ENCODE data around the gene MYL5.

The MYL5 gene

DNA sequence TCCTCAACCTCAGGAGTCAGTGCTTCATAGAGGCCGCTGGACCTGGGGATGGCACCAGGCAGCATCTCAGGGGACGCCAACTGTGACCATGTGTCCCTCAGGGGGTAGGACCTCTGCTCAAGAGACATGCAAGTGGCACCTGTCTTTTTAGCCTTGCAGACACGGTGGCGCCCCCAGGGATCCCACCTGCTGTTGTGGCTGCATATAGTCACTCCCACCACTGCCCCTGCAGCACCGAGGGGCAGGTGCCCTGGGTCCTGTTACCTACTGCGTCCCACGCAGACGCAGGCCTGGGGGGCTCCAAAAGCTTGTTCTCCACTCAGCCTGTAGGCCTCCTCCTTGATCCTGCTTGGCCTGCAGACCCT is 2.5 kb downstream of the MYL5 start:
- H2AFZ ChIP-seq (ENCODE audit: low read depth, low read length, severe bottlenecking) = no peak overlapping the region
- peak overlapping the region; percentile 89 for H3K9ac ChIP-seq (ENCODE audit: low read length)
- peaks cover 14% of the 10 kb centered on the region for H3K79me2 ChIP-seq (ENCODE audit: insufficient read depth, low read length)
- H3K4me3 ChIP-seq (ENCODE audit: insufficient read depth, low read length, poor library complexity, severe bottlenecking) = peak overlapping the region; percentile 17
- H3K27ac ChIP-seq (ENCODE audit: low read depth, low read length) = peak overlapping the region; percentile 98
- no peaks in the 10 kb centered on the region for H3K27me3 ChIP-seq (ENCODE audit: low read length)
- no peaks in the 10 kb centered on the region for H4K20me1 ChIP-seq (ENCODE audit: low read depth, low read length)
- TF ChIP-seq, protein P1, sequence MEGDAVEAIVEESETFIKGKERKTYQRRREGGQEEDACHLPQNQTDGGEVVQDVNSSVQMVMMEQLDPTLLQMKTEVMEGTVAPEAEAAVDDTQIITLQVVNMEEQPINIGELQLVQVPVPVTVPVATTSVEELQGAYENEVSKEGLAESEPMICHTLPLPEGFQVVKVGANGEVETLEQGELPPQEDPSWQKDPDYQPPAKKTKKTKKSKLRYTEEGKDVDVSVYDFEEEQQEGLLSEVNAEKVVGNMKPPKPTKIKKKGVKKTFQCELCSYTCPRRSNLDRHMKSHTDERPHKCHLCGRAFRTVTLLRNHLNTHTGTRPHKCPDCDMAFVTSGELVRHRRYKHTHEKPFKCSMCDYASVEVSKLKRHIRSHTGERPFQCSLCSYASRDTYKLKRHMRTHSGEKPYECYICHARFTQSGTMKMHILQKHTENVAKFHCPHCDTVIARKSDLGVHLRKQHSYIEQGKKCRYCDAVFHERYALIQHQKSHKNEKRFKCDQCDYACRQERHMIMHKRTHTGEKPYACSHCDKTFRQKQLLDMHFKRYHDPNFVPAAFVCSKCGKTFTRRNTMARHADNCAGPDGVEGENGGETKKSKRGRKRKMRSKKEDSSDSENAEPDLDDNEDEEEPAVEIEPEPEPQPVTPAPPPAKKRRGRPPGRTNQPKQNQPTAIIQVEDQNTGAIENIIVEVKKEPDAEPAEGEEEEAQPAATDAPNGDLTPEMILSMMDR (IDR thresholded peaks at IDR 0.05; ENCODE audit: insufficient read depth, low read length, poor library complexity, severe bottlenecking) = no peak
- TF ChIP-seq EZH2phosphoT487 (conservative IDR thresholded peaks at IDR 0.05; ENCODE audit: low read length) = no peak
- peak overlapping the region; percentile 69 for H3K4me2 ChIP-seq (ENCODE audit: low read depth, low read length, poor library complexity, severe bottlenecking)
- H3K9me3 ChIP-seq (ENCODE audit: insufficient read depth, low read length) = no peaks in the 10 kb centered on the region
- no peaks in the 10 kb centered on the region for H3K9me2 ChIP-seq (replicated peaks; ENCODE audit: insufficient read depth, low read length)
- H3K36me3 ChIP-seq (ENCODE audit: low read length) = no peaks in the 10 kb centered on the region
- peaks cover 32% of the 10 kb centered on the region for H3F3A ChIP-seq (ENCODE audit: insufficient read depth)

DNA sequence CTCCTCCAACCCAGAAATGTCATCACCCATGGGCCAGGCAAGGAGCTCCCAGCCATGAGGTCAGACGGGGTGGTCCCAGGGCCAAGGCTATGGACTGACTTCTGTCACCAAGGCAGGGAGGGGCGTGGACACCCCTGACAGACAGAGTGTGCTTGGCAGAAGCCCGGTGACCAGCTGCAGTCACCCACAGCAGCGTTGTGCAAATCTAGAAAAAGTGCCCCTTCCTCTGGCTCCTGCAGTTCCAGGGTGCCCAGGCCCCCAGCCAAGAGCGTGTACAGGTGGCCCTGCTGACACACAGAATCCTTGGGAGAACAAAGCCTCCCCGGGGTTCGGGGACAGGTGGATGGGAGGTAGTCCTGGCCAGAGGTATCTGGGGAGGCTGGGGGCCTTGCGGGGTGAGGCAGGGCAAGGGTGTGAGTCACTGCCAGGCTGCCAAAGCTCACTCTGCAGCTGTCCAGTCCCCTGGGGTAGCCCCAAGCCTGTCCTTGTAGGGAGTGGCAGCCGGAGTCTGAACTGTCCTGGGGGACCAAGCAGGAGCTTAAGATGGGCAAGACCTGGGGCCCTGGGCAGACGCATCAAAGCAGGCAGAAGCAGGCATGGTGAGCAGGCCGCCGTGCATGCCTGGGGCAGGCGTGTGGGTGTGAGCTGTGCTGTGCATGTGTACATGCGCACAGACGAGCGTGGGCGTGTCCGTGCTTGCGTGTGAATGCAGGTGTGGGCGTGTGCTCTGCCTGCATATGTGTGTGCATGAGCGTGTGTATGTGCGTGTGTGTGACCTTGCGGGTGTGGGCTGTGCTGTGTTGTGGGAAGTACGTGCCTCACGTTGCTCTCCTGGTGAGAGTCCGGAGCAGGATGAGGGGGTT is 3.3 kb downstream of the MYL5 start:
- no peaks in the 10 kb centered on the region for H3K9me2 ChIP-seq (replicated peaks; ENCODE audit: insufficient read depth, low read length)
- H3K27me3 ChIP-seq (ENCODE audit: low read length) = no peaks in the 10 kb centered on the region
- H3K9ac ChIP-seq (ENCODE audit: low read length) = peak overlapping the region; percentile 89
- TF ChIP-seq EZH2phosphoT487 (conservative IDR thresholded peaks at IDR 0.05; ENCODE audit: low read length) = no peak
- TF ChIP-seq, protein P1 (IDR thresholded peaks at IDR 0.05; ENCODE audit: insufficient read depth, low read length, poor library complexity, severe bottlenecking) = no peak
- no peak overlapping the region for H2AFZ ChIP-seq (ENCODE audit: low read depth, low read length, severe bottlenecking)
- H3K9me3 ChIP-seq (ENCODE audit: insufficient read depth, low read length) = no peaks in the 10 kb centered on the region
- H3K36me3 ChIP-seq (ENCODE audit: low read length) = no peaks in the 10 kb centered on the region
- H3K27ac ChIP-seq (ENCODE audit: low read depth, low read length) = peak overlapping the region; percentile 98
- H4K20me1 ChIP-seq (ENCODE audit: low read depth, low read length) = no peaks in the 10 kb centered on the region
- peak overlapping the region; percentile 19 for H3K4me3 ChIP-seq (ENCODE audit: insufficient read depth, low read length, poor library complexity, severe bottlenecking)
- peak overlapping the region; percentile 69 for H3K4me2 ChIP-seq (ENCODE audit: low read depth, low read length, poor library complexity, severe bottlenecking)
- H3K79me2 ChIP-seq (ENCODE audit: insufficient read depth, low read length) = peaks cover 10% of the 10 kb centered on the region
- H3F3A ChIP-seq (ENCODE audit: insufficient read depth) = peaks cover 32% of the 10 kb centered on the region

DNA sequence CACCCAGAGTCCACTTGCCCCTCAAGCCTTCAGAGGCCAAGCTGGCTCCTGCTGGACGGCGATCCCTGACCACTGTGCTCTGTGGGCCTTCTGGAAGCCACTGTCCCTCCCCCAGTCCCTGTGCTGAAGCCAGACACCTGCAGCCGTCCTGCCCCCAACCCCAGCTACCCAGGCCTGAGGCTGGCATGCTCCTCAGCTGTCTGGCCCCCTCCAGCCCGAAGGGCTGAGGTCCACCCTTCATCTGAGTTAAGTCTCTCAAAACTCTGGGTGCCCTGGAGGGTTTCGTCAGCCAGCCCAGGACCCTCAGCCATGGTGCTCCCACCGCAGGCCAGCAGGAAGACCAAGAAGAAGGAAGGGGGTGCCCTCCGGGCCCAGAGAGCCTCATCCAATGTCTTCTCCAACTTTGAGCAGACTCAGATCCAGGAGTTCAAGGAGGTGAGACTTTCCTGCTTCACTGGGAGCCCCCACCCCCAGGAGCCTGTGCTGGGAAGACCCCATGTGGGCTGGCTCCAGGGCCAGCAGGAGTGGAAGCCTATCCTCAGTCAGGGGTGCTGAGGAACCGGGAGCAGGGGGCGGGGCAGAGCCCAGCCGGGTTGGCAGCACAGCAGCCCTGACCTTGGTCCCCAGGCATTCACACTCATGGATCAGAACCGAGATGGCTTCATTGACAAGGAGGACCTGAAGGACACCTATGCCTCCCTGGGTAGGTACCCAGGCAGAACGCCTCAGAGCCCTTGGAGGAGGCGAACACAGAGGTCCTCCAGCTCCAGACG is 4.2 kb downstream of the MYL5 start:
- Histone ChIP-seq H3K27ac (ENCODE audit: low read depth, low read length) (peak overlapping the region; percentile 98), H3K4me3 (ENCODE audit: insufficient read depth, low read length, poor library complexity, severe bottlenecking) (no peak overlapping the region), H3K79me2 (ENCODE audit: insufficient read depth, low read length) (peaks cover 3% of the 10 kb centered on the region), H3F3A (ENCODE audit: insufficient read depth) (peaks cover 32% of the 10 kb centered on the region), H3K9ac (ENCODE audit: low read length) (peak overlapping the region; percentile 89), H3K9me2 (replicated peaks; ENCODE audit: insufficient read depth, low read length) (no peaks in the 10 kb centered on the region), H3K27me3 (ENCODE audit: low read length) (no peaks in the 10 kb centered on the region), H2AFZ (ENCODE audit: low read depth, low read length, severe bottlenecking) (no peak overlapping the region), H3K9me3 (ENCODE audit: insufficient read depth, low read length) (no peaks in the 10 kb centered on the region), H3K36me3 (ENCODE audit: low read length) (no peaks in the 10 kb centered on the region), H4K20me1 (ENCODE audit: low read depth, low read length) (no peaks in the 10 kb centered on the region), H3K4me2 (ENCODE audit: low read depth, low read length, poor library complexity, severe bottlenecking) (peak overlapping the region; percentile 69)
- TF ChIP-seq EZH2phosphoT487 (conservative IDR thresholded peaks at IDR 0.05; ENCODE audit: low read length) = no peak
- TF ChIP-seq, protein P1 (IDR thresholded peaks at IDR 0.05; ENCODE audit: insufficient read depth, low read length, poor library complexity, severe bottlenecking) = no peak
